HG03159 (cell line): ENCODE data around the gene SIGLEC15.
"Not testable (repeated sequence)": the region's sequence is repeated elsewhere in the genome, so short reads cannot be mapped to it uniquely, and the experiment has no call there.

ENCODE experiments used
- ATAC-seq: cut with Tn5 transposase; IDR thresholded peaks from one replicate; pipeline ENCODE4 v1.9.1; 2021; ENCODE audit warnings: mild to moderate bottlenecking, moderate library complexity; ENCODE audit not compliant: unreplicated experiment

The SIGLEC15 gene

DNA sequence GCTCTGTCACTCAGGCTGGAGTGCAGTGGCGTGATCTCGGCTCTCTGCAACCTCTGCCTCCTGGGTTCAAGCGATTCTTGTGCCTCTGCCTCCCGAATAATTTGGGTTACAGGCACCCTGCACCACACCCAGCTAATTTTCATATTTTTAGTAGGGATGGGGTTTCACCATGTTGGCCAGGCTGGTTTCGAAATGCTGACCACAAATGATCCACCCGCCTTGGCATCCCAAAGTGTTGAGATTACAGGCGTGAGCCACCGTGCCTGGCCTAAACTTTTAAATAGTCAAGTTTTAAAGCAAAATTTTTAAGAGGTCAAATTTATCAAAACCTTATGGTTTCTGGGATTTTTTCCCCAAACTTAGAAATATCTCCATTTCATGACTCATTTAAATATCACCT lies 6.7 kb upstream of the SIGLEC15 start:
- ATAC-seq, result not testable (repeated sequence)

DNA sequence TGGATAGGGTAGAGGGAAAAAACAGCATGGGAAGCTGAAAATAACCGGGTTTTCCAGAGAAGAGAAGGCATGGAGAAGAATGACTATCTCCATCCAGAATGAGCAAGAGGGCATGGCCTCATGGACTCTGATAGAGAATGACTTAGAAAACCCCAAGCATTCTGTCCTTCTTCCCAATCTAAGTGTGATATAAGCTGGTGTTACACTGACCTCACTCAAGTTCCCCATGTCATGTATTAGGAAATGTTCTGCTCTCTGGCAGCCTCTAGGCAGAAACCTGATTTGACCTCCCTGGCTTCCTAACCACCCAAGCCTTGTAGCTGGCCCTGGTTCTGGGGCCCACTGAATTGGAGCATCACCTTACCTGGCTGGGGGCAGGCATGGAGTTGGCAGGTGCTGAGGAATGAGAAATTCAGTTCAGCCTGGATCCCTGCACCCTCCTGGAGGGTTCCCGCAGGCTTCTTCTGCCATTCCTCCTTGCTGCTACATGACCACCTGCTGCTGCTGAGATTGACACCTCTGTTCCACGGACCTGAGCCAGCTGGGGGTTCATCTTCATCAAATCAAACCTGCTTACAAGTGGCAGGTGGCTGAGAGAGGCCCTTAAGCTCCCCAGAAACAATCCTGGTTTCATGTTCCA lies 5.2 kb upstream of the SIGLEC15 start:
- ATAC-seq, result no peak

GRCh38 chr18:45821026-45821425 lies 4.4 kb upstream of the SIGLEC15 start:
- ATAC-seq, result no peak

GRCh38 chr18:45821711-45822110 lies 3.8 kb upstream of the SIGLEC15 start:
- ATAC-seq, result no peak

GRCh38 chr18:45826084-45826483 lies 609 bp downstream of the SIGLEC15 start:
- ATAC-seq, result no peak

- not testable (repeated sequence) for ATAC-seq
Observed at GRCh38 chr18:45826716-45827115, 1.2 kb downstream of the SIGLEC15 start.

DNA sequence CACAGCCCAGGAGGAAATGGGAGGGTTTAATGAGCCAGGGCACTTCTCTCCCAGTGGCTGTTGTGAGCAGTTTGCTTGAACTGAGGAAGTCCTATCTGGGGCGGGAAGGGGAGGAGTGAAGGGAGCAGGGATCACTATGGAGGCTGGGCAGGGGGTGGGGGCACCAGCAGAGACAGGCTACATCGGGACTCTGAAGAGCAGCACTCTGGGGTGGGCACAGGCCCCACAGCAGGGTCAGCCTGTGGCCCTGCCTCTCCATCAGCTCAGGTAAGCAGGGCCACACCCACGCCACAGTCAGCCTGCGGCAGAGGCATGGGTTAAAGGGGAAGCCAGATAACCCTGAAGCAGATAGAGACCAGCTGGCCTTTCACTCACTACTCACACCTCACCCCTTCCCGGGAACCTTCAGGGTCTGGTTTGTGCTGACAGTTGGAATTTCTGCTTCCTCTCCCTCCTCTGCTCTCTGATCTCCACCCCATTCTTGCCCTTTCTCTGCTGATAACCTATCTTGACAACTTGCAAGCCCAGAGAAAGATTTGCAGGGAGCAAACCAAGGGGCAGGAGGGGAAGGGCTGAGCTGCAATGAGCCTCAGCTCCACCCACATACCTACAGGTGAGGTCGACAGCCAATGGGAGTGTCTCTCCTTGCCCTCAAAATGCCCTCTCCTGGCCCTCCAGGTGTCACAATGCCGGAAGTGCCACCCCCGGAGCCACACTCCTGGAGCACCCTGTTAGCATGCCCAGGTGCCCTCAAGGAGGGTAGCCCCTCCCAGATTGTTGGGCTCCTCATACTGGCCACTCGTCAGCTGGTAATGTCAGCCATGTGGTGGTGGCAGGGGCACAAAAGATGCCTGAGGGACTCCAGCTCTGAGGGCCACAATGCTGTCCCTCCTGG lies 3.7 kb downstream of the SIGLEC15 start:
- no peak for ATAC-seq

GRCh38 chr18:45829855-45830254 lies 4.4 kb downstream of the SIGLEC15 start:
- ATAC-seq, result no peak

GRCh38 chr18:45830917-45831316 lies 5.4 kb downstream of the SIGLEC15 start:
- ATAC-seq, result no peak

DNA sequence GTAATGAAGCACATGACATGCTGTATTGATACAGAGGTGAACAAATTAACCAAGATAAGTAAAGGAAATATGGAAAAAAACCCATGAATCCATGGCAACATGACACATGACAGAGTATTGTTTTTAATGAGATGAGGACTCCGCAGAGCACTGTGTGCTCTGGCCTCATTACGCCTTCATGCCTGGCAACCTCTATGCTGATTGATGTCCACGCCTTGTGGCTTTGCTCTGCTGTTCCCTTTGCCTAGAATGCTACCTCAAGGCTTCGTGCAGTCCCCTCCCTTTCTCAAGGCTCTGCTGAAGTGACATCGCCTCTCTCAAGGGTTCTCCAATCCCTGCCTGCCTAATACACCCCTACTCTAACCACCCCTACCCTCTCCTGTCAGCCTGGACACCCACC lies 8.4 kb downstream of the SIGLEC15 start:
- no peak for ATAC-seq

- no peak for ATAC-seq
Observed at GRCh38 chr18:45834306-45834705, 8.8 kb downstream of the SIGLEC15 start.

DNA sequence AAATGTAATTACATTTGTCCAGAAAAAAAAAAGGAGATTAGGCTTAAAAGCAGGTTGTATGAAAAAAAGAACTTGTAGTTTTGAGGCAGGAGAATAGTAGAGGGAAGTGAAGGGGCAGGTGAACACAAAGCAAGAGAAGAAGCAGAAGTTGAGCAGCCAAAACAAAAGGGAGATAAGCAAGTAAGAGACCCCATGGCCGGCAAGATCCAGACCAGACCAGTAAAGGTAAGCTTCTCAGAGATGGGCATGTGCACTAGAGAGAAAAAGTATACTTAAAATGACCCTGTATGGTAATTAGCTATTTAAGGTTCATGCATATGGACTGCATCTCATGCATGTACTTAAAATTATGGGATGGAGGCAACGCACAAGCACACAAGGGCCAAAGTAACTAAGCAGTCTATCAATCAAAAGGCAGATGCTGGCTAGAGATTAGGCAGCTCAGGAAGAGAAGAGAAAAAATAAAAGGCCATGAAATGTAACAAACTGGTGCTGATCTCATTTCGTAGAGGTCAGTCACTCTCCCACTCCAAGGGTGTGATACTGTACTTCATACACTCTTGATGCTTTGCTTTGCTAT lies 9.7 kb downstream of the SIGLEC15 start:
- no peak for ATAC-seq

DNA sequence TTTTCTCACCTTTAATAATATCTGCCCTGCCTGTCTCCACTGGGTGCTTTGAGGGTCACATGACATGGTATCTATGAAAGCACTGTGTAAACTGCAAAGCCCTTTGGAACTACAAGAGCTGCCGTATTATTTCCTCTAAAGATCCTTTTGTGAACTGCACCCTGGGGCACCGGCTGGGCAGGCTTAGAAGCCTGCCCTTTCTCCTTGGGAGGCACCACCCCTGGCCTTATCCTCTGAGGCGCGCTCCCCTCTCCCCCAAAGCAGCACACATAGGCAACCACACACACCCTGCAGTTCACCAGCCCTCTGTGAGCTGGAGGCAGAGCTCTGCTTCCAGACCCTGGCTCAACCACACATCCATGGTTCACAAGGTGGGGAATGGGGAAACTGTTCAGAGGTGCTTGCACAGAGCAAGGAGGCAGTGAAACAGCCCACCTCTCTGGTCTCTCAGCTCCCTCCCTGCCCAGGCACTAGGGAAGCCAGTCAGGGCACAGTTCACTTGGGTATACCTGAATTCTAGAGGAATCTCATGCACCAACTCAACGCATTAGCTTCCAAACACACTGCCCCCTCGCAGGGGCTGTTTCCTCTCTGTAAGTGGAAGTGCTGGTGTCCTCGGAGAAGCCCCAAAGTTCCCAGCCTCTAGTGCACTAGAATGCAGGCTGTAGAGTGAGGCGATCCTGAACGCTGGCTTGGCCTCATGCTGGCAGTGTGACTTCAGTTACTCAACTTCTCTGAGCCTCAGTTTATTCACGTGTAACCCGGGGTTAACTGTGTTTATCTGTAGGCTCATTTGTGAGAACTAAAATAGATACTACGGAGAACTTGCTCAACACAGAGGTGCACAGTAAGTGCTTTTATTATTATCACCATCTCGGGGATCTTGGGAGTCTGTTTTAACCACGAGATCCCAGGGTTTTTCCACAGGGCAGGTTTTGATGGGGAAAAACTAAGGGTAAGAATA lies 11.0 kb downstream of the SIGLEC15 start:
- ATAC-seq, result no peak

GRCh38 chr18:45837283-45838070 lies 12.0 kb downstream of the SIGLEC15 start:
- ATAC-seq, result peak; percentile 39

- no peak for ATAC-seq
Observed at GRCh38 chr18:45838302-45839070, 13.0 kb downstream of the SIGLEC15 start.

DNA sequence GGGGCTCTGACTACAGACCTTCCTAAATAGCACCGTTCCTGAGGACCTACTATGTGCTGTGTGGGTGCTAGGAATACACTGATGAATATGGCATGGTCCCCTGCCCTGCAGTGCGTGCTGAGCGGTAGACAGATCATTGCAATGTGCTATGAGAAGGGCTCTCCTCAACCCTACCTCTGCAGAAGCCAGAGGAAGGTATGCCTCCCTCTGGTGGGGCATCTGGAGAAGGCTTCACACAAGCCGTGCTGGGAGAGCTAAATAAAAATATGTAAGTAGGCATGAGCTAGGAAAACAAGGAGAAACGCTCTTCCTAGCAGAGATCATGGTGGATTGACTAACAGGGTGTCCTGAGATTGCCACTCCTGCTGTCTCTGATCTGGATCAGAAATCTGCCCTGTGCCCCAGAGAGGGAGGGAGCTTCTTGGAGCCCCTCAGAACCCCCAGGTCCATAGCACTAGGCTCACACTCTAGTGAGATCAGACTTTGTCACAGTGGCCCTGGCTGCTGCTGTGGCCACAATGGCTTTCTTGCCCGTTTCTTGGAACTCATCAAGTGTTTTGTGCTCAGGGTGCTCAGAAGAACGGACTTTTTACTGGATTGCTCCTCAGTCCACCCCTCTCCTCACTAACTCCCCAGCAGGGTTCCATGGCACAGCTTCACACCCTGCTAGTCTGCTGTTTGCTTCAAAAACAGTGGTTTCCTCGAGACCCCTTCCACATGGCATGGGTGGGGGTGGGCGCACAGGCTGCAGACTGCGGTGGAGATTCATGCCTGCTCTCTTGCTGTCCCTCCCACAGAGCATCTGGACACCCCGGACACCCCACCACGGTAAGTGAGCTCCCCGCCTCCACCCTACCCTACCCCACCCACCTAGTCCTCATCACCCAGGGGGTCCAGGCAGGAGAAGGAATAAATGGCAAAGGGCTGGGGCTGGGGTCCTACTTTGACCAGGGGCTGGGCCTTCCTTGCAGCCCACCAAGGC lies 14.2 kb downstream of the SIGLEC15 start:
- ATAC-seq, result no peak

GRCh38 chr18:45841060-45841764 lies 15.7 kb downstream of the SIGLEC15 start:
- no peak for ATAC-seq
